AG09319 (cell line): Measurements from ENCODE around the gene NTNG1.

Experiments used
- DNase-seq: peaks from one replicate; pipeline ENCODE4 v3.0.0-alpha.2; 2010; ENCODE audit warnings: low read depth; ENCODE audit errors: extremely low read depth
- CTCF ChIP-seq: IDR thresholded peaks from 2 replicates; pipeline ENCODE4 v1.5.1; 2011; ENCODE audit warnings: low read depth, mild to moderate bottlenecking, inconsistent platforms, low read length, moderate library complexity

Gene NTNG1

GRCh38 chr1:107272321-107272720, 131.5 kb downstream of the NTNG1 start:
- no peak for DNase-seq
- TF ChIP-seq CTCF, result no peak

- DNase-seq, result no peak
- TF ChIP-seq CTCF, result no peak
Observed at GRCh38 chr1:107273515-107273914, 132.7 kb downstream of the NTNG1 start.

DNA sequence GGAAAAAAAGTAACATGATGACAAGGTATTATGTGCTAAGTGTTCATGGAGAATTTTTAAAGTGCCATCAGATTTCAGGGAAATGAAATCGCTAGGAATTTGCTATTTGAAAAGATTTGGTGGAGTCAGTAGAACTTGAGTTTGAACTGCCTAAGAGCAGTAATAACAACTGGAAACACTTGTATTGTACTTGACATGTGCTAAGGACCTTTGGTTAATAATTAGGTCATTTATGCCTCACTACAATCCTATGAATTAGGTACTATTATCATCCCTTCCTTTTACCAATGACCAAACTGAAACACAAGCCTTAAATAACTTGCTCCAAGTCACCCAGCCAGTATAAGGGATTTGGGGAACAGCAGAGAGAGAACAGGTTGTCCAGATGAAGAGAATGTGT, 133.4 kb downstream of the NTNG1 start:
- DNase-seq, result no peak
- TF ChIP-seq CTCF, result no peak

DNA sequence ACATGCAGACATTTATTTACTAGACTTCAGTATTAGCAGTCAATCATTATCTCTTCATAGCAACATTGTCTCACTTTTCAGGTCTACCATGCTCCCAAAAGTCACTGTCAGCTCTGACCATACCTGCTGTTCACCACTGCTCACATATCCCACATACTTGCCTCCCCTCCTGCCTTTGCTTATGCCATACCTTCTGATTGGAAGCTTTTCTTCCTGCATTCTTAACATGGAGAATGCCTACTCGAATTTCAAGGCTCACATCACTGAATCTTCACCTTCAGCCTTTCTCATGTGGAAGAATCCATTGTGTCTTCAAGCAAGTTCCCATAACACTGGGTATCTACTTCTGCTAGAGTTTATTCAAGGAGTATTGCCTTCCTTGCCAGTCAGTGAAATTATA, 135.4 kb downstream of the NTNG1 start:
- no peak for TF ChIP-seq CTCF
- DNase-seq, result no peak

DNA sequence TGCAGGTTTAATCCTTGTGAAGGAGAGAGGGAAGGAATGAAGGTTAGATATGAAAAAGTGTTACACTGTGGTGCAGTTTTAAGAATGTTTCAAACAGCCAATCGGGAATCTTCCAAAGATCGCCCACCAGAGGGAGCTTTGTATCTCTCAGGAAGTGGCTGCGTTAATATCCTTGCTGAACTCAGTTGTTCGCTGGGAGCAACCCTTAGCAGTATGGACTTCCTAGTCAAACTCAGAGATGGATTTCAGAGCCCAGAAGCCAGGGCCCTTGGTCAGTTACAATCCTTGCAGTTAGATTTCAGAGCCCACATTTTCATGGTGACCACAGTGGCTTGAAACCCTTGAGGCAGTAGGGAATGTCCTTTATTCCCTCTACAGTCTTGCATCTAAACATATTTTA, 136.2 kb downstream of the NTNG1 start:
- peak; percentile 23 for DNase-seq

DNA sequence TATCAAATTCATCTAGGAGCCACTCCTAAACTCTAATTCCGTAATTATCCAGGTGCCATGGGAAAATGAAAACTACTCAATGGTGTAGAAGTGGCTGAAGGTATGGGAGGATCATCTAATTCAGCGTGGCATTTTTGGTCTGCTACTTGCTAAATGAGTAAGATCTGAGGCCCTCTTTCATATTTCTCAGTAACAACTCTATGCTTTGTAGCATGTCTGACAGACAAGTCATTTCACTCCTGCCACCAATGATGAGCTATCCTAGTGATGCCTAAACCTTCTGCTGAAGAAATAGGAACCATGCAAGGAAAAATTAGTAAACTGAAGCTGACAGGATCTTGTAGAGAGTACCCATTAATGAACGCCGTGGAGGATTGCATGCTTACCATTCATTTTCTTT, 145.3 kb downstream of the NTNG1 start:
- TF ChIP-seq CTCF, result no peak

More for the DNA sequence above, 136.2 kb downstream of the NTNG1 start:
- TF ChIP-seq CTCF, result peak; percentile 69

DNA sequence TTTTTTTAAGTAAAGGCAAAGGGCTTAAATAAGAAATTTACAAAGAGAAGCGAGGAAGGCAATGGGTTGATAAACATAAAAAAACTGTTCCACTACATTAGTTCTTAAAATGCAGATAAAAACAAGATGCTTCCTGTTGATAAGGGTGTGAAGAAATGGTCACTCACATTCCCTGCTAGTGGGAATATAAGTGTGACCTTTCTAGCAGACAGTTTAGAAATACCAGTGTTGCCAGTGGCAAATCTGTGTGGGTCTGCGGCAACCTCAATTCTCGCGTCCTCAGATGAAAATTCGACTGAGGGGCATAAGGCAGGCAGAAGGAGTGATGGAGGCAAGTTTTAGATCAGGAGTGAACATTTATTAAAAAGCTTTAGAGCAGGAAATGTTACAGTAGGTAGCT, 151.1 kb downstream of the NTNG1 start:
- DNase-seq, result no peak
- TF ChIP-seq CTCF, result no peak

More for the DNA sequence above, 145.3 kb downstream of the NTNG1 start:
- DNase-seq, result no peak
